ENCODE data around the gene SLC14A1. TPM values are rescaled to one million over a fixed set of nuclear protein-coding genes. Genes with fewer than 3 reads are reported as not detected.

Gene SLC14A1
- total and polyA plus RNA-seq, 2 of the 4 experiments (the other 2 are of a cell fraction), result 20.5 to 31.9 TPM

DNA sequence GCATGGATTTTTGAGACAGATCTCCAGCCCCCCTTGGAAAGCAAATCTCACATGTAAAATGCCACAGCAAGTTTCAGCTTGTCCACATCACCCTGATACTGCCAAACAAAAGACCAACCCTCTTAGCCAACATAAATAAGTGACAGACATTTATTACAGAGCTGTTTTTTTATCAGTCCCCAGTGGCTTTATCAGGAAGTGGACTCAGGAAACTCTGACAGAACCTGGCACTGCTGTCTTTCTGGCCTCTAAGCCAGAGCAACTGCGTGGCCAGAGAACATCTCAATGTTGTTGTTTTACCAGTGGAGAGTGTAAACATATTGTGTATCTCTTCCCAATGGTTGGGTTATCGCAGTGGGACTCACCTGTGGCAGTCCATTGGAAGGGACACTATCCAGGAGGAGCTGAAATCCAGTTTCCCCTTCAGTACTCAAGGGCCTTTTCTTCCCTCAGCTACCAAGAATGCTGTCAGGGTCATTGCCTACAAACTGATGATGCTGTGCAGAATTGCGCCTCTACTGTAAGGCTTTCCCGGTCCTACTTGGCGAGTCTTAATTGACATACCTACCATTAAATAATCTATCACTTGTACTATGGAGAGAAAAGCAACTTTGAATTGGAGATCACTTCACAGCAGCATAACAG, 22.0 kb downstream of the SLC14A1 start:
- intact Hi-C loops (cut with micrococcal nuclease) (no loop called here), in situ Hi-C loops (cut with MboI; ENCODE audit: low sequenced_read_pairs) (no loop called here), dilution Hi-C loops (cut with HindIII; ENCODE audit: low sequenced_read_pairs, unreplicated experiment) (no loop called here)
- Histone ChIP-seq H4K5ac (ENCODE audit: low read depth, low read length) (no peak overlapping the region), H3K9ac (ENCODE audit: low read depth, low read length) (no peak overlapping the region), H2AK9ac (replicated peaks; ENCODE audit: low read depth, low read length, poor library complexity) (no peak overlapping the region), H2AFZ (replicated peaks; ENCODE audit: low read length, poor library complexity) (no peak overlapping the region), H3K14ac (replicated peaks; ENCODE audit: low read depth, low read length) (0 out of 2 replicates have a peak overlapping the region, but pooled peaks have one; percentile 14), H4K91ac (ENCODE audit: insufficient read depth, low read depth, low read length) (no peak overlapping the region), H3K9me1 (ENCODE audit: insufficient read depth, low read length) (no peaks in the 10 kb centered on the region), H3K36me3 (ENCODE audit: control insufficient read depth, insufficient read depth, low read length) (no peaks in the 10 kb centered on the region), H4K8ac (ENCODE audit: low read depth in 2 of 2, low read length in 2 of 2) (peak overlapping the region in 1 of 2 experiments; percentile 33; a peak in 1 of 4 replicates), H3K27me3 (ENCODE audit: control insufficient read depth, insufficient read depth, low read length) (no peaks in the 10 kb centered on the region), H3K4me3 (ENCODE audit: insufficient read depth, low read depth, low read length) (no peak overlapping the region), H3K4me1 (ENCODE audit: control insufficient read depth, insufficient read depth, low read length) (peaks cover 6% of the 10 kb centered on the region), H3K56ac (ENCODE audit: extremely low read depth, insufficient read depth, low read length) (no peak overlapping the region), H3K4ac (ENCODE audit: low read depth, low read length) (peak overlapping the region; percentile 27), H3K18ac (ENCODE audit: low read depth, low read length) (no peak overlapping the region), H3K9me3 (ENCODE audit: control insufficient read depth, insufficient read depth, low read length) (no peaks in the 10 kb centered on the region), H2BK15ac (ENCODE audit: low read depth, low read length) (peak overlapping the region; percentile 33; the same call in 1 of the 3 replicates), H4K20me1 (ENCODE audit: insufficient read depth, low read length) (no peaks in the 10 kb centered on the region), H3K27ac (ENCODE audit: insufficient read depth, low read length) (no peak overlapping the region), H2BK20ac (ENCODE audit: low read depth, low read length) (no peak overlapping the region), H2BK120ac (ENCODE audit: low read depth, low read length) (peak overlapping the region; percentile 26; the same call in 1 of the 2 replicates), H3K23ac (ENCODE audit: low read depth, low read length) (no peak overlapping the region), H3K4me2 (ENCODE audit: low read depth, low read length) (no peak overlapping the region), H3K79me1 (ENCODE audit: low read depth in 1 of 2, low read length in 2 of 2) (no peaks in the 10 kb centered on the region), H2BK5ac (ENCODE audit: low read depth, low read length, poor library complexity, severe bottlenecking) (no peak overlapping the region), H2AK5ac (ENCODE audit: low read depth, low read length) (no peak overlapping the region)
- ATAC-seq (ENCODE audit: low read depth) (no peak), DNase-seq (no peak)
- no TSS peak for BruUV-seq (replicated peaks)
- WGBS, 2 experiments (ENCODE audit: extremely low coverage in 2 of 2, insufficient read length in 1 of 2), result no CpG with 5 or more reads among the region's 5 CpGs
- ChIA-PET POLR2A (ENCODE audit: unreplicated experiment) (no interaction called here), CTCF (interaction anchor here (0.8 kb wide), 1 partner anchor 15 kb away, joined by 3 read pairs; no protein-coding TSS in a partner anchor)
- TF ChIP-seq NFE2L2 (IDR thresholded peaks at IDR 0.05; ENCODE audit: low read depth, low read length), result no peak
- TF ChIP-seq, protein P1, sequence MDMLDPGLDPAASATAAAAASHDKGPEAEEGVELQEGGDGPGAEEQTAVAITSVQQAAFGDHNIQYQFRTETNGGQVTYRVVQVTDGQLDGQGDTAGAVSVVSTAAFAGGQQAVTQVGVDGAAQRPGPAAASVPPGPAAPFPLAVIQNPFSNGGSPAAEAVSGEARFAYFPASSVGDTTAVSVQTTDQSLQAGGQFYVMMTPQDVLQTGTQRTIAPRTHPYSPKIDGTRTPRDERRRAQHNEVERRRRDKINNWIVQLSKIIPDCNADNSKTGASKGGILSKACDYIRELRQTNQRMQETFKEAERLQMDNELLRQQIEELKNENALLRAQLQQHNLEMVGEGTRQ (IDR thresholded peaks at IDR 0.05; ENCODE audit: low read depth, low read length), result no peak
- no peak for TF ChIP-seq POLR2A (IDR thresholded peaks at IDR 0.05; ENCODE audit: low read depth, low read length)
- TF ChIP-seq RFX5 (IDR thresholded peaks at IDR 0.05; ENCODE audit: low read depth, low read length), result no peak
